ENCODE results near the gene GRID2. TPM values are rescaled to one million over a fixed set of nuclear protein-coding genes. Genes with fewer than 3 reads are reported as not detected.

Gene GRID2
- total RNA-seq, 1 experiment from 2014 or later: not detected

DNA sequence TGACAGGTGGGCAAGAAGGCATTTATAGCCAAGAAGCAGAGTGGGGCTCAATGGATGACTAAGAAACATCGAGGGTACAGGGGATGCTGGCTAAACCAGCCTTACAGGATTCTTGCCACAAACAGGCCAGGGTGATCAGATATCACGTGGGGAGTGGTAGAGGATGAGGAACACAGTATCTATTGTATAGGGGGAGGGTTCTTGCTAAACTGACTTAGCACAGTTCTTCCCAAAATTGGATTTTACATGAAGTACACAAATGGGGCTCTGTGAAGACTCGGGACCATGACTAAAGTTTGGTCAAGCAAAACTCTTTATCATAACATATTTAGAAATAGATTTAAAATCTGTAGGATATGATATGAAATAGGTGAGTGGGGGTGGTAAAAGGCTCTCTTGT lies 1380.8 kb downstream of the GRID2 start:
- Histone ChIP-seq H3K36me3 (ENCODE audit: control insufficient read depth, insufficient read depth, low read length) (no peaks in the 10 kb centered on the region), H3K4me1 (no peaks in the 10 kb centered on the region), H3K27me3 (replicated peaks; ENCODE audit: control insufficient read depth, insufficient read depth, low read length) (no peaks in the 10 kb centered on the region), H3K4me3 (ENCODE audit: low read depth, low read length) (no peak overlapping the region), H3K9me3 (no peaks in the 10 kb centered on the region)
- no peak overlapping the region for H3K4me3 Mint-ChIP-seq (ENCODE audit: unreplicated experiment)
- H3K36me3 Mint-ChIP-seq (ENCODE audit: insufficient read depth, unreplicated experiment): no peaks in the 10 kb centered on the region
- TF ChIP-seq, protein P1, sequence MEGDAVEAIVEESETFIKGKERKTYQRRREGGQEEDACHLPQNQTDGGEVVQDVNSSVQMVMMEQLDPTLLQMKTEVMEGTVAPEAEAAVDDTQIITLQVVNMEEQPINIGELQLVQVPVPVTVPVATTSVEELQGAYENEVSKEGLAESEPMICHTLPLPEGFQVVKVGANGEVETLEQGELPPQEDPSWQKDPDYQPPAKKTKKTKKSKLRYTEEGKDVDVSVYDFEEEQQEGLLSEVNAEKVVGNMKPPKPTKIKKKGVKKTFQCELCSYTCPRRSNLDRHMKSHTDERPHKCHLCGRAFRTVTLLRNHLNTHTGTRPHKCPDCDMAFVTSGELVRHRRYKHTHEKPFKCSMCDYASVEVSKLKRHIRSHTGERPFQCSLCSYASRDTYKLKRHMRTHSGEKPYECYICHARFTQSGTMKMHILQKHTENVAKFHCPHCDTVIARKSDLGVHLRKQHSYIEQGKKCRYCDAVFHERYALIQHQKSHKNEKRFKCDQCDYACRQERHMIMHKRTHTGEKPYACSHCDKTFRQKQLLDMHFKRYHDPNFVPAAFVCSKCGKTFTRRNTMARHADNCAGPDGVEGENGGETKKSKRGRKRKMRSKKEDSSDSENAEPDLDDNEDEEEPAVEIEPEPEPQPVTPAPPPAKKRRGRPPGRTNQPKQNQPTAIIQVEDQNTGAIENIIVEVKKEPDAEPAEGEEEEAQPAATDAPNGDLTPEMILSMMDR (IDR thresholded peaks at IDR 0.05; ENCODE audit: insufficient read depth in 1 of 2, low read depth in 1 of 2, low read length in 1 of 2, severe bottlenecking in 1 of 2, unreplicated experiment in 1 of 2): no peak
- no peak for DNase-seq
- no peak overlapping the region for H3K27ac Mint-ChIP-seq (ENCODE audit: unreplicated experiment)
- no peaks in the 10 kb centered on the region for H3K27me3 Mint-ChIP-seq (ENCODE audit: insufficient read depth, unreplicated experiment)
- H3K9me3 Mint-ChIP-seq (ENCODE audit: unreplicated experiment): no peaks in the 10 kb centered on the region
- POLR2A ChIA-PET: no interaction called here
- intact Hi-C loops (cut with micrococcal nuclease; ENCODE audit: unreplicated experiment): no loop called here
- no peaks in the 10 kb centered on the region for H3K4me1 Mint-ChIP-seq (ENCODE audit: low read depth, unreplicated experiment)
- BruUV-seq (replicated peaks): no TSS peak
- CTCF ChIA-PET: no interaction called here

DNA sequence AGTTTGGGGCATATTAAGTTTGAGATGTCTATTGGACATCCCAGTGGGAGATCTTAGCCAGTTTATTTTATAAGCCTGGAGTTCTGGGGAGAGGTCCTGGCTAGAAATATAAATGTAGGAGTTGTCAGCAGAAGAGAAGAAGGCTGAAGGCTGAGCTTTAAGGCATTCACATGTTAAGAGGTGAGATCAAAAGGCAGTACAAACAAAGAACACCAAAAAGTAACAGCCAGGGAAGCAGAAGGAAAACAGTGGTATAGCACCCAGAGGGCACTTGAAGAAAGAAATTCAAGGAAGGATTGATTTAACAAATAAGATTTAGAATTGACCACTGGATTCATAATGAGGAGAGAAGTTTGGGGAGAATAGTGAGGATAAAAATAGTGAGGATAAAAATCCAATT lies 1383.5 kb downstream of the GRID2 start:
- ChIA-PET CTCF (no interaction called here), POLR2A (no interaction called here)
- Mint-ChIP-seq H3K27me3 (ENCODE audit: insufficient read depth, unreplicated experiment) (no peaks in the 10 kb centered on the region), H3K4me3 (ENCODE audit: unreplicated experiment) (no peak overlapping the region), H3K4me1 (ENCODE audit: low read depth, unreplicated experiment) (no peaks in the 10 kb centered on the region), H3K9me3 (ENCODE audit: unreplicated experiment) (no peaks in the 10 kb centered on the region), H3K36me3 (ENCODE audit: insufficient read depth, unreplicated experiment) (no peaks in the 10 kb centered on the region), H3K27ac (ENCODE audit: unreplicated experiment) (no peak overlapping the region)
- no TSS peak for BruUV-seq (replicated peaks)
- TF ChIP-seq, protein P1 (IDR thresholded peaks at IDR 0.05; ENCODE audit: insufficient read depth in 1 of 2, low read depth in 1 of 2, low read length in 1 of 2, severe bottlenecking in 1 of 2, unreplicated experiment in 1 of 2): no peak
- no peak overlapping the region for H3K4me3 ChIP-seq (ENCODE audit: low read depth, low read length)
- no peaks in the 10 kb centered on the region for H3K36me3 ChIP-seq (ENCODE audit: control insufficient read depth, insufficient read depth, low read length)
- intact Hi-C loops (cut with micrococcal nuclease; ENCODE audit: unreplicated experiment): no loop called here
- no peaks in the 10 kb centered on the region for H3K27me3 ChIP-seq (replicated peaks; ENCODE audit: control insufficient read depth, insufficient read depth, low read length)
- no peak for DNase-seq
- no peaks in the 10 kb centered on the region for H3K4me1 ChIP-seq
- H3K9me3 ChIP-seq: no peaks in the 10 kb centered on the region

DNA sequence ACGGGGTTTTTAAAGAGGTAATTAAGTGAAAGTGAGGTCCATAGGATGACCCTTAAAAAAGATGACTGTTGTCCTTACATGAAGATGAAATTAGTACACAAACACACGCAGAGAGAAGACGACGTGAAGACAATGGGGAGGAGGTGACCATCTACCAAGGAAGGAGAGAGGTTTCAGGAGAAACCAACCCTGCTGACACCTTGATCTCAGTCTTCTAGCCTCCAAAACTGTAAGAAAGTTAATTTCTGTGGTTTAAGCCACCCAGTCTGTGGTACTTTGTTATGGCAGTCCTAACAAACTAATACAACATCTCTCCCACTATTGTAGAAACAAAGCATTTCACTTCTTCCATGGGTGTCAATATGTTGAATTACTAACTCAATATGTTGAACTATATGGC lies 1385.2 kb downstream of the GRID2 start:
- no peaks in the 10 kb centered on the region for H3K27me3 Mint-ChIP-seq (ENCODE audit: insufficient read depth, unreplicated experiment)
- no peak overlapping the region for H3K27ac Mint-ChIP-seq (ENCODE audit: unreplicated experiment)
- BruUV-seq (replicated peaks): no TSS peak
- H3K36me3 ChIP-seq (ENCODE audit: control insufficient read depth, insufficient read depth, low read length): no peaks in the 10 kb centered on the region
- H3K4me1 ChIP-seq: no peaks in the 10 kb centered on the region
- no peak for DNase-seq
- no peak overlapping the region for H3K4me3 ChIP-seq (ENCODE audit: low read depth, low read length)
- H3K36me3 Mint-ChIP-seq (ENCODE audit: insufficient read depth, unreplicated experiment): no peaks in the 10 kb centered on the region
- no peaks in the 10 kb centered on the region for H3K27me3 ChIP-seq (replicated peaks; ENCODE audit: control insufficient read depth, insufficient read depth, low read length)
- no peak overlapping the region for H3K4me3 Mint-ChIP-seq (ENCODE audit: unreplicated experiment)
- no peaks in the 10 kb centered on the region for H3K9me3 ChIP-seq
- H3K4me1 Mint-ChIP-seq (ENCODE audit: low read depth, unreplicated experiment): no peaks in the 10 kb centered on the region
- intact Hi-C loops (cut with micrococcal nuclease; ENCODE audit: unreplicated experiment): no loop called here
- CTCF ChIA-PET: no interaction called here
- H3K9me3 Mint-ChIP-seq (ENCODE audit: unreplicated experiment): no peaks in the 10 kb centered on the region
- TF ChIP-seq, protein P1 (IDR thresholded peaks at IDR 0.05; ENCODE audit: insufficient read depth in 1 of 2, low read depth in 1 of 2, low read length in 1 of 2, severe bottlenecking in 1 of 2, unreplicated experiment in 1 of 2): no peak
- POLR2A ChIA-PET: no interaction called here
